GM12892 (cell line): ENCODE measurements around the gene ANKDD1B.

ENCODE experiments used
- POLR2A ChIP-seq: IDR thresholded peaks from 2 replicates; pipeline ENCODE4 v1.6.1; 2011; ENCODE audit warnings: low read depth, low read length, control low read depth
- POLR2AphosphoS5 ChIP-seq: IDR thresholded peaks from 2 replicates; pipeline ENCODE4 v1.6.1; 2011; ENCODE audit warnings: low read depth, low read length, control low read depth
- TAF1 ChIP-seq: IDR thresholded peaks from 2 replicates; pipeline ENCODE4 v1.6.1; 2011; ENCODE audit warnings: low read depth, mild to moderate bottlenecking, control low read depth, low read length, borderline replicate concordance

DNA sequence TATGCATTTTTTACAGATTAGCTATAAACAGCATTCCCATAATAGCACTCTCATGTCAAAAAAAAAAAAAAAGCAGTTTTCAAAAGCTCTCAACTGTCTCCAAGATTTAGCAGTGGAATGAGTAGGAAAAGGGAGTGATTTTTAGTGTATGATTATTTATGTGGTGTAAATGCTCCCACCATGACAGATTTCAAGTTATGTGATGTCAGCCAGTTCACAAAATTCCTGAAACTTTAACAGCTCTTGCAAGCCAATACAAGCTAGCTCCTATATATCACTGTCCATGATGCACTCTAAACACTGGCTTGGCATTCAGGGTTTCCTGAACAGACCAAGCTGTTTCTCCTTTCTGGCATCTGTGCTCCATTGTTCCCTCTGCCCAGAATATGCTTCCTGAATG is 7.9 kb upstream of the ANKDD1B start:
- TF ChIP-seq POLR2A (no peak), POLR2AphosphoS5 (no peak), TAF1 (no peak)
